ENCODE data around the gene RCSD1.

RCSD1 gene

GRCh38 chr1:167642501-167642826, 12.4 kb downstream of the RCSD1 start:
- no peak for DNase-seq (ENCODE audit: low read depth)

GRCh38 chr1:167643441-167643840, 13.4 kb downstream of the RCSD1 start:
- DNase-seq (ENCODE audit: low read depth): no peak

GRCh38 chr1:167644551-167644950, 14.5 kb downstream of the RCSD1 start:
- DNase-seq (ENCODE audit: low read depth): no peak

GRCh38 chr1:167645140-167645541, 15.1 kb downstream of the RCSD1 start:
- DNase-seq (ENCODE audit: low read depth): no peak

- DNase-seq (ENCODE audit: low read depth): no peak
Observed at GRCh38 chr1:167645625-167646414, 15.8 kb downstream of the RCSD1 start.

- no peak for DNase-seq (ENCODE audit: low read depth)
Observed at GRCh38 chr1:167648252-167648849, 18.3 kb downstream of the RCSD1 start.

GRCh38 chr1:167648978-167649744, 19.1 kb downstream of the RCSD1 start:
- no peak for DNase-seq (ENCODE audit: low read depth)

- no peak for DNase-seq (ENCODE audit: low read depth)
Observed at GRCh38 chr1:167650269-167651160, 20.5 kb downstream of the RCSD1 start.

GRCh38 chr1:167651161-167651693, 21.2 kb downstream of the RCSD1 start:
- DNase-seq (ENCODE audit: low read depth): no peak

GRCh38 chr1:167654975-167655575, 25.0 kb downstream of the RCSD1 start:
- DNase-seq (ENCODE audit: low read depth): no peak

GRCh38 chr1:167656657-167657056, 26.6 kb downstream of the RCSD1 start:
- DNase-seq (ENCODE audit: low read depth): no peak

- no peak for DNase-seq (ENCODE audit: low read depth)
Observed at GRCh38 chr1:167658574-167659328, 28.7 kb downstream of the RCSD1 start.

- DNase-seq (ENCODE audit: low read depth): no peak
Observed at GRCh38 chr1:167659450-167659849, 29.4 kb downstream of the RCSD1 start.

- no peak for DNase-seq (ENCODE audit: low read depth)
Observed at GRCh38 chr1:167659881-167660280, 29.8 kb downstream of the RCSD1 start.

- no peak for DNase-seq (ENCODE audit: low read depth)
Observed at GRCh38 chr1:167661527-167662426, 31.7 kb downstream of the RCSD1 start.

GRCh38 chr1:167663002-167663772, 33.2 kb downstream of the RCSD1 start:
- DNase-seq (ENCODE audit: low read depth): no peak

- no peak for DNase-seq (ENCODE audit: low read depth)
Observed at GRCh38 chr1:167665469-167665868, 35.4 kb downstream of the RCSD1 start.

GRCh38 chr1:167666416-167666815, 36.4 kb downstream of the RCSD1 start:
- no peak for DNase-seq (ENCODE audit: low read depth)

- DNase-seq (ENCODE audit: low read depth): no peak
Observed at GRCh38 chr1:167667536-167667935, 37.5 kb downstream of the RCSD1 start.

Measured in T follicular helper cell (primary cell).